Measurements from ENCODE around the gene PIH1D1. TPM values are rescaled to one million over a fixed set of nuclear protein-coding genes. Genes with fewer than 3 reads are reported as not detected.
"Not testable (repeated sequence)": the region's sequence is repeated elsewhere in the genome, so short reads cannot be mapped to it uniquely, and the experiment has no call there.

The PIH1D1 gene
- total and polyA plus RNA-seq, 2 donors, result 49.6 to 69.6 TPM

- H3K36me3 ChIP-seq (ENCODE audit: insufficient read depth); DNase-seq (ENCODE audit: extremely low spot score); H3K4me1 ChIP-seq (ENCODE audit: insufficient read depth); H3K27ac ChIP-seq (ENCODE audit: low read depth): not testable (repeated sequence)
- WGBS, result 69% methylated on average over 9 of the region's 9 CpGs
- peak overlapping the region; percentile 77 for H3K4me3 ChIP-seq (ENCODE audit: low read depth, low read length)
Measured at GRCh38 chr19:49473501-49473867, 21.9 kb upstream of the PIH1D1 start.

GRCh38 chr19:49472936-49473335 is 21.3 kb upstream of the PIH1D1 start:
- Histone ChIP-seq H3K27ac (ENCODE audit: low read depth) (no peak overlapping the region), H3K4me1 (ENCODE audit: insufficient read depth) (no peaks in the 10 kb centered on the region), H3K36me3 (ENCODE audit: insufficient read depth) (no peaks in the 10 kb centered on the region), H3K4me3 (ENCODE audit: low read depth, low read length) (no peak overlapping the region)
- DNase-seq (ENCODE audit: extremely low spot score), result no peak
- 73% methylated on average over 9 of the region's 9 CpGs for WGBS

- no peak overlapping the region for H3K4me3 ChIP-seq (ENCODE audit: low read depth, low read length)
- H3K27ac ChIP-seq (ENCODE audit: low read depth), result no peak overlapping the region
- H3K4me1 ChIP-seq (ENCODE audit: insufficient read depth), result no peaks in the 10 kb centered on the region
- DNase-seq (ENCODE audit: extremely low spot score), result no peak
- no peaks in the 10 kb centered on the region for H3K36me3 ChIP-seq (ENCODE audit: insufficient read depth)
- 75% methylated on average over 8 of the region's 8 CpGs for WGBS
Measured at GRCh38 chr19:49470615-49470978, 19.0 kb upstream of the PIH1D1 start.

- WGBS, result 81% methylated on average over 25 of the region's 25 CpGs
- no peak for DNase-seq (ENCODE audit: extremely low spot score)
Measured at GRCh38 chr19:49469828-49470614, 18.4 kb upstream of the PIH1D1 start.

GRCh38 chr19:49468746-49469447 is 17.3 kb upstream of the PIH1D1 start:
- H3K36me3 ChIP-seq (ENCODE audit: insufficient read depth), result peaks cover 2% of the 10 kb centered on the region
- H3K27ac ChIP-seq (ENCODE audit: low read depth), result peak overlapping the region; percentile 70
- H3K4me3 ChIP-seq (ENCODE audit: low read depth, low read length), result no peak overlapping the region
- WGBS, result 48% methylated on average over 15 of the region's 15 CpGs
- DNase-seq (ENCODE audit: extremely low spot score), result peak; percentile 75
- no peaks in the 10 kb centered on the region for H3K4me1 ChIP-seq (ENCODE audit: insufficient read depth)

More at GRCh38 chr19:49469828-49470614, 18.4 kb upstream of the PIH1D1 start:
- H3K36me3 ChIP-seq (ENCODE audit: insufficient read depth), result peaks cover 2% of the 10 kb centered on the region
- H3K27ac ChIP-seq (ENCODE audit: low read depth), result peak overlapping the region; percentile 53
- H3K4me1 ChIP-seq (ENCODE audit: insufficient read depth), result no peaks in the 10 kb centered on the region
- H3K4me3 ChIP-seq (ENCODE audit: low read depth, low read length), result no peak overlapping the region

- no peaks in the 10 kb centered on the region for H3K4me1 ChIP-seq (ENCODE audit: insufficient read depth)
- no peak overlapping the region for H3K4me3 ChIP-seq (ENCODE audit: low read depth, low read length)
- DNase-seq (ENCODE audit: extremely low spot score), result no peak
- H3K27ac ChIP-seq (ENCODE audit: low read depth), result peak overlapping the region; percentile 70
- WGBS, result 81% methylated on average over 19 of the region's 19 CpGs
- H3K36me3 ChIP-seq (ENCODE audit: insufficient read depth), result peaks cover 2% of the 10 kb centered on the region
Measured at GRCh38 chr19:49468199-49468598, 16.6 kb upstream of the PIH1D1 start.

GRCh38 chr19:49465371-49465770 is 13.8 kb upstream of the PIH1D1 start:
- 89% methylated on average over 3 of the region's 3 CpGs for WGBS
- Histone ChIP-seq H3K4me1 (ENCODE audit: insufficient read depth) (no peaks in the 10 kb centered on the region), H3K36me3 (ENCODE audit: insufficient read depth) (peaks cover 2% of the 10 kb centered on the region), H3K4me3 (ENCODE audit: low read depth, low read length) (no peak overlapping the region), H3K27ac (ENCODE audit: low read depth) (no peak overlapping the region)
- DNase-seq (ENCODE audit: extremely low spot score), result no peak

- Histone ChIP-seq H3K4me1 (ENCODE audit: insufficient read depth) (no peaks in the 10 kb centered on the region), H3K27ac (ENCODE audit: low read depth) (no peak overlapping the region), H3K36me3 (ENCODE audit: insufficient read depth) (peaks cover 2% of the 10 kb centered on the region), H3K4me3 (ENCODE audit: low read depth, low read length) (no peak overlapping the region)
- DNase-seq (ENCODE audit: extremely low spot score), result no peak
- WGBS, result 91% methylated on average over 39 of the region's 39 CpGs
Measured at GRCh38 chr19:49463960-49464740, 12.5 kb upstream of the PIH1D1 start.

GRCh38 chr19:49462492-49462891 is 10.9 kb upstream of the PIH1D1 start:
- Histone ChIP-seq H3K27ac (ENCODE audit: low read depth) (no peak overlapping the region), H3K4me1 (ENCODE audit: insufficient read depth) (no peaks in the 10 kb centered on the region), H3K36me3 (ENCODE audit: insufficient read depth) (peaks cover 2% of the 10 kb centered on the region), H3K4me3 (ENCODE audit: low read depth, low read length) (no peak overlapping the region)
- WGBS, result 87% methylated on average over 12 of the region's 12 CpGs
- no peak for DNase-seq (ENCODE audit: extremely low spot score)

- no peak for DNase-seq (ENCODE audit: extremely low spot score)
- H3K4me3 ChIP-seq (ENCODE audit: low read depth, low read length), result no peak overlapping the region
- H3K4me1 ChIP-seq (ENCODE audit: insufficient read depth), result no peaks in the 10 kb centered on the region
- H3K27ac ChIP-seq (ENCODE audit: low read depth), result no peak overlapping the region
- H3K36me3 ChIP-seq (ENCODE audit: insufficient read depth), result peaks cover 2% of the 10 kb centered on the region
- WGBS, result 98% methylated on average over 37 of the region's 37 CpGs
Measured at GRCh38 chr19:49461656-49462055, 10.0 kb upstream of the PIH1D1 start.

GRCh38 chr19:49461130-49461529 is 9.5 kb upstream of the PIH1D1 start:
- not testable (repeated sequence) for H3K27ac ChIP-seq (ENCODE audit: low read depth); DNase-seq (ENCODE audit: extremely low spot score); H3K4me3 ChIP-seq (ENCODE audit: low read depth, low read length); H3K4me1 ChIP-seq (ENCODE audit: insufficient read depth); H3K36me3 ChIP-seq (ENCODE audit: insufficient read depth)
- 0% methylated on average over 1 of the region's 1 CpG for WGBS

GRCh38 chr19:49459388-49459787 is 7.8 kb upstream of the PIH1D1 start:
- Histone ChIP-seq H3K4me1 (ENCODE audit: insufficient read depth) (no peaks in the 10 kb centered on the region), H3K36me3 (ENCODE audit: insufficient read depth) (no peaks in the 10 kb centered on the region), H3K4me3 (ENCODE audit: low read depth, low read length) (no peak overlapping the region), H3K27ac (ENCODE audit: low read depth) (no peak overlapping the region)
- no peak for DNase-seq (ENCODE audit: extremely low spot score)
- 95% methylated on average over 12 of the region's 12 CpGs for WGBS

- no peak for DNase-seq (ENCODE audit: extremely low spot score)
- Histone ChIP-seq H3K4me3 (ENCODE audit: low read depth, low read length) (no peak overlapping the region), H3K27ac (ENCODE audit: low read depth) (no peak overlapping the region), H3K4me1 (ENCODE audit: insufficient read depth) (no peaks in the 10 kb centered on the region), H3K36me3 (ENCODE audit: insufficient read depth) (no peaks in the 10 kb centered on the region)
- WGBS, result 89% methylated on average over 5 of the region's 5 CpGs
Measured at GRCh38 chr19:49458567-49458903, 6.9 kb upstream of the PIH1D1 start.

- Histone ChIP-seq H3K4me3 (ENCODE audit: low read depth, low read length) (no peak overlapping the region), H3K27ac (ENCODE audit: low read depth) (peak overlapping the region; percentile 54), H3K36me3 (ENCODE audit: insufficient read depth) (no peaks in the 10 kb centered on the region), H3K4me1 (ENCODE audit: insufficient read depth) (no peaks in the 10 kb centered on the region)
- 60% methylated on average over 5 of the region's 5 CpGs for WGBS
- DNase-seq (ENCODE audit: extremely low spot score), result no peak
Measured at GRCh38 chr19:49456326-49456725, 4.7 kb upstream of the PIH1D1 start.
